ENCODE results near the gene TIMM22.
"Not testable (repeated sequence)": the region's sequence is repeated elsewhere in the genome, so short reads cannot be mapped to it uniquely, and the experiment has no call there.

The TIMM22 gene

GRCh38 chr17:1041746-1042145 is 44.8 kb downstream of the TIMM22 start:
- no peaks in the 10 kb centered on the region for H3K27me3 ChIP-seq (replicated peaks; ENCODE audit: control insufficient read depth, insufficient read depth, low read length)
- H3K36me3 ChIP-seq (ENCODE audit: control insufficient read depth, insufficient read depth, low read length), result peaks cover 21% of the 10 kb centered on the region
- TF ChIP-seq, protein P1, sequence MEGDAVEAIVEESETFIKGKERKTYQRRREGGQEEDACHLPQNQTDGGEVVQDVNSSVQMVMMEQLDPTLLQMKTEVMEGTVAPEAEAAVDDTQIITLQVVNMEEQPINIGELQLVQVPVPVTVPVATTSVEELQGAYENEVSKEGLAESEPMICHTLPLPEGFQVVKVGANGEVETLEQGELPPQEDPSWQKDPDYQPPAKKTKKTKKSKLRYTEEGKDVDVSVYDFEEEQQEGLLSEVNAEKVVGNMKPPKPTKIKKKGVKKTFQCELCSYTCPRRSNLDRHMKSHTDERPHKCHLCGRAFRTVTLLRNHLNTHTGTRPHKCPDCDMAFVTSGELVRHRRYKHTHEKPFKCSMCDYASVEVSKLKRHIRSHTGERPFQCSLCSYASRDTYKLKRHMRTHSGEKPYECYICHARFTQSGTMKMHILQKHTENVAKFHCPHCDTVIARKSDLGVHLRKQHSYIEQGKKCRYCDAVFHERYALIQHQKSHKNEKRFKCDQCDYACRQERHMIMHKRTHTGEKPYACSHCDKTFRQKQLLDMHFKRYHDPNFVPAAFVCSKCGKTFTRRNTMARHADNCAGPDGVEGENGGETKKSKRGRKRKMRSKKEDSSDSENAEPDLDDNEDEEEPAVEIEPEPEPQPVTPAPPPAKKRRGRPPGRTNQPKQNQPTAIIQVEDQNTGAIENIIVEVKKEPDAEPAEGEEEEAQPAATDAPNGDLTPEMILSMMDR (IDR thresholded peaks at IDR 0.05; ENCODE audit: insufficient read depth, low read length, poor library complexity, severe bottlenecking), result no peak
- no peak for DNase-seq (ENCODE audit: extremely low read depth, insufficient read length)
- H3K4me3 ChIP-seq (replicated peaks; ENCODE audit: low read depth, low read length), result no peak overlapping the region

DNA sequence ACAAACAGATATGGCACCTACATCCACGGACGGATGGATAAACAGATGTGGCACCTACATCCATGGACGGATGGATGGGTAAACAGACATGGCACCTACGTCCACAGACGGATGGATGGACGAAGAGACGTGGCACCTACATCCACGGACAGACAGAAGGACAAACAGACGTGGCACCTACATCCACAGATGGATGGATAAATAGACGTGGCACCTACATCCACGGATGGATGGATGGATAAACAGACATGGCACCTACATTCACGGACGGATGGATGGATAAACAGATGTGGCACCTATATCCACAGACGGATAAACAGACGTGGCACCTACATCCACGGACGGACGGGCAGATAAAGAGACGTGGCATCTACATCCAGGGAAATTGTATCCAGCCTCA is 45.6 kb downstream of the TIMM22 start:
- Histone ChIP-seq H3K4me3 (replicated peaks; ENCODE audit: low read depth, low read length) (no peak overlapping the region), H3K27me3 (replicated peaks; ENCODE audit: control insufficient read depth, insufficient read depth, low read length) (no peaks in the 10 kb centered on the region), H3K36me3 (ENCODE audit: control insufficient read depth, insufficient read depth, low read length) (peaks cover 20% of the 10 kb centered on the region)
- no peak for DNase-seq (ENCODE audit: extremely low read depth, insufficient read length)
- TF ChIP-seq, protein P1 (IDR thresholded peaks at IDR 0.05; ENCODE audit: insufficient read depth, low read length, poor library complexity, severe bottlenecking), result no peak

- H3K36me3 ChIP-seq (ENCODE audit: control insufficient read depth, insufficient read depth, low read length), result peaks cover 17% of the 10 kb centered on the region
- no peak for DNase-seq (ENCODE audit: extremely low read depth, insufficient read length)
- no peak overlapping the region for H3K4me3 ChIP-seq (replicated peaks; ENCODE audit: low read depth, low read length)
- H3K27me3 ChIP-seq (replicated peaks; ENCODE audit: control insufficient read depth, insufficient read depth, low read length), result no peaks in the 10 kb centered on the region
- TF ChIP-seq, protein P1 (IDR thresholded peaks at IDR 0.05; ENCODE audit: insufficient read depth, low read length, poor library complexity, severe bottlenecking), result no peak
Measured at GRCh38 chr17:1043601-1044251, 46.8 kb downstream of the TIMM22 start.

DNA sequence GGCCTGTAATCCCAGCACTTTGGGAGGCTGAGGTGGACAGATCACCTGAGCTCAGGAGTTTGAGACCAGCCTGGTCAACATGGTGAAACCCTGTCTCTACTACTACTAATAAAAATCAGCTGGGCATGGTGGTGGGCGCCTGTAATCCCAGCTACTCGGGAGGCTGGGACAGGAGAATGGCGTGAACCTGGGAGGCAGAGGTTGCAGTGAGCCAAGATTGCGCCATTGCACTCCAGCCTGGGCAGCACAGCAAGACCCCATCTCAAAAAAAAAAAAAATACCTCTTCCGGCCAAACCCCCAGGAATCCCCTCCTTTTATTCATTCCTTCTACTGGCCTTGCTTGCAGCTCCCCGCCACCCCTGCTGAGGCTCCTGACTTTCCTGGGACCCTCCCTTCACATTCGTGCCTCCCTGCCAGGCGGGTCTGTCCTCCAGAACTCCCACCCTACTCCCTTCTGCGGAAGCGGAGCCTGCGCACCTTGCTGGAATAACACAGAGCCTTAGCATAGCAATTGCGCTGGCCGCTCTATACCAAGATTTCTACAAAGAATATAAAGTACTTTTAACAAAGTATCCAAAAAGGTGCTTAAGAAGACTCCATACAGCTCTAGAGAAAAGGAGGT is 47.6 kb downstream of the TIMM22 start:
- H3K27me3 ChIP-seq (replicated peaks; ENCODE audit: control insufficient read depth, insufficient read depth, low read length); H3K4me3 ChIP-seq (replicated peaks; ENCODE audit: low read depth, low read length); DNase-seq (ENCODE audit: extremely low read depth, insufficient read length): not testable (repeated sequence)
- peaks cover 14% of the 10 kb centered on the region for H3K36me3 ChIP-seq (ENCODE audit: control insufficient read depth, insufficient read depth, low read length)

- no peak for DNase-seq (ENCODE audit: extremely low read depth, insufficient read length)
- Histone ChIP-seq H3K36me3 (ENCODE audit: control insufficient read depth, insufficient read depth, low read length) (peaks cover 18% of the 10 kb centered on the region), H3K27me3 (replicated peaks; ENCODE audit: control insufficient read depth, insufficient read depth, low read length) (no peaks in the 10 kb centered on the region), H3K4me3 (replicated peaks; ENCODE audit: low read depth, low read length) (no peak overlapping the region)
- TF ChIP-seq, protein P1 (IDR thresholded peaks at IDR 0.05; ENCODE audit: insufficient read depth, low read length, poor library complexity, severe bottlenecking), result no peak
Measured at GRCh38 chr17:1045456-1045855, 48.5 kb downstream of the TIMM22 start.

- Histone ChIP-seq H3K27me3 (replicated peaks; ENCODE audit: control insufficient read depth, insufficient read depth, low read length) (no peaks in the 10 kb centered on the region), H3K4me3 (replicated peaks; ENCODE audit: low read depth, low read length) (no peak overlapping the region), H3K36me3 (ENCODE audit: control insufficient read depth, insufficient read depth, low read length) (peaks cover 17% of the 10 kb centered on the region)
- no peak for DNase-seq (ENCODE audit: extremely low read depth, insufficient read length)
- TF ChIP-seq, protein P1 (IDR thresholded peaks at IDR 0.05; ENCODE audit: insufficient read depth, low read length, poor library complexity, severe bottlenecking), result no peak
Measured at GRCh38 chr17:1047177-1047878, 50.4 kb downstream of the TIMM22 start.
